ENCODE data around the gene VPS37C.

GRCh38 chr11:61119055-61119454 lies 42.2 kb downstream of the VPS37C start:
- TF ChIP-seq CTCF (conservative IDR thresholded peaks at IDR 0.05) (no peak), ZFX (IDR thresholded peaks at IDR 0.05) (no peak)
